NOMO-1 treated with DMSO at 0.1 percent for 48 hours (cell line): ENCODE results near the gene LRRC8C.

ENCODE experiments used
- DNase-seq: peaks from one replicate; lab custom pipeline; 2025; ENCODE audit not compliant: unreplicated experiment; lab: John Stamatoyannopoulos, UW

Gene LRRC8C

DNA sequence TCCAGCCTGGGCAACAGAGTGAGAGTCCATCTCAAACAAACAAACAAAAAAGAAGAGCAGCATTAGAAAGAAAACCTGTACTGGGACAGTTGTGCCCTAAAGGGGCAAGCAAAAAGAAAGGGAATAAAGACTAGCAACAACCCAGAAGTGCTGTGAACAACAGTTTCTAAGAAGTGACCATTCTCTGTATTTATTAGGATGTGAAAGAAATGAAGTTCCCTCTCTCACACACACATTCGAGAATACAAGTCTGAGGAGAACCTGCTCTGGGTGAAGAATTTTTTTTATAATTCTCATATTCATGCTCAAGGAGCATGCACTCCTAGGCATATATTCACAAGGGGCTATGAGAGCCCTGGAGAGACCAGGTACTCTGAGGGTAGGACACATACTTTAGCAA is 128.4 kb downstream of the LRRC8C start:
- peak; percentile 12 for DNase-seq

GRCh38 chr1:89761901-89762300 is 129.0 kb downstream of the LRRC8C start:
- no peak for DNase-seq

GRCh38 chr1:89762386-89762778 is 129.5 kb downstream of the LRRC8C start:
- peak; percentile 35 for DNase-seq

- peak; percentile 83 for DNase-seq
Observed at GRCh38 chr1:89762779-89763648, 130.1 kb downstream of the LRRC8C start.

GRCh38 chr1:89763649-89763986 is 130.7 kb downstream of the LRRC8C start:
- DNase-seq: no peak

- DNase-seq: no peak
Observed at GRCh38 chr1:89765774-89766173, 132.9 kb downstream of the LRRC8C start.

- no peak for DNase-seq
Observed at GRCh38 chr1:89767618-89768017, 134.7 kb downstream of the LRRC8C start.
